ENCODE results near the gene WDR88.
"Not testable (repeated sequence)": the region's sequence is repeated elsewhere in the genome, so short reads cannot be mapped to it uniquely, and the experiment has no call there.

The WDR88 gene

DNA sequence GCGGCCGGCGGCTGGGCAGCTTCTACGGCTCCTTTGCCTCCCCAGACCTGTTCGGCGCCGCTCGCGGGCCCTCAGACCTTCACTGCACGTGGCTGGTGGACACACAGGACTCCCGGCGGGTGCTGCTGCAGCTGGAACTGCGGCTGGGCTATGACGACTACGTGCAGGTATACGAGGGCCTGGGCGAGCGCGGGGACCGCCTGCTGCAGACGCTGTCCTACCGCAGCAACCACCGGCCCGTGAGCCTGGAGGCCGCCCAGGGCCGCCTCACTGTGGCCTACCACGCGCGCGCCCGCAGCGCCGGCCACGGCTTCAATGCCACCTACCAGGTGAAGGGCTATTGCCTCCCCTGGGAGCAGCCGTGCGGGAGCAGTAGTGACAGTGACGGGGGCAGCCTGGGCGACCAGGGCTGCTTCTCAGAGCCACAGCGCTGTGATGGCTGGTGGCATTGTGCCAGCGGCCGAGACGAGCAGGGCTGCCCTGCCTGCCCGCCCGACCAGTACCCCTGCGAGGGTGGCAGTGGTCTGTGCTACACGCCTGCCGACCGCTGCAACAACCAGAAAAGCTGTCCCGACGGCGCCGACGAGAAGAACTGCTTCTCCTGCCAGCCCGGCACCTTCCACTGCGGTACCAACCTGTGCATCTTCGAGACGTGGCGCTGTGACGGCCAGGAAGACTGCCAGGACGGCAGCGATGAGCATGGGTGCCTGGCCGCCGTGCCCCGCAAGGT lies 73.8 kb downstream of the WDR88 start:
- intact Hi-C loops (cut with DNase I) = no loop called here

DNA sequence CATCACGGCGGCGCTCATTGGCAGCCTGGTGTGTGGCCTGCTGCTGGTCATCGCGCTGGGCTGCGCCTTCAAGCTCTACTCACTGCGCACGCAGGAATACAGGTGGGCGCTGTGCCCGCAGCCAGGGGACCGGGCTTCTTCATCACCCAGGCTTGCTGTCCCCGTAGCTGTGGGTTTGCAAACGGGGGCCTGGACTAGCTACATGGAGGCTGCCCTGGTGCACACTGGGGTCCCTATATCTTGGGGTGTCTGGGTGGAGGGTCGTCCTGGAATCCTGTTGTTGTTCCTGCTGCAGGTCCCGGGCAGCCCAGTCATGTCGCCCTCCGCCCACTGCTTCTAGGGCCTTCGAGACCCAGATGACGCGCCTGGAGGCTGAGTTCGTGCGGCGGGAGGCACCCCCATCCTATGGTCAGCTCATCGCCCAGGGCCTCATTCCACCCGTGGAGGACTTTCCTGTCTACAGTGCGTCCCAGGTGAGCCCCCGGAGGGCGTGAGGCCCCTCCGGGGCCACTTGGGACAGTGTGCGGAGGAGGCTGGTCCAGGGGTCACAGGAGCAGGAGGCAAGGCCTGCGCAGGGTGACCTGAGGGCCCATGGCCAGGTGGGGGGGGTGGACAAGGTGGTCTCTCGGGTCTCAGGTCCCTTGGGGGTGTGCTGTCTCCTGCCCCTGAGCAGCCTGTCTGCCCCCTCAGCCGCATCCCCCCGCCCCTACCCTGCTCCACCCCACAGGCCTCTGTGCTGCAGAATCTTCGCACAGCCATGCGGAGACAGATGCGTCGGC lies 74.5 kb downstream of the WDR88 start:
- intact Hi-C loops (cut with DNase I) = no loop called here
- no peak for DNase-seq

More for the DNA sequence above, 73.8 kb downstream of the WDR88 start:
- DNase-seq = no peak

DNA sequence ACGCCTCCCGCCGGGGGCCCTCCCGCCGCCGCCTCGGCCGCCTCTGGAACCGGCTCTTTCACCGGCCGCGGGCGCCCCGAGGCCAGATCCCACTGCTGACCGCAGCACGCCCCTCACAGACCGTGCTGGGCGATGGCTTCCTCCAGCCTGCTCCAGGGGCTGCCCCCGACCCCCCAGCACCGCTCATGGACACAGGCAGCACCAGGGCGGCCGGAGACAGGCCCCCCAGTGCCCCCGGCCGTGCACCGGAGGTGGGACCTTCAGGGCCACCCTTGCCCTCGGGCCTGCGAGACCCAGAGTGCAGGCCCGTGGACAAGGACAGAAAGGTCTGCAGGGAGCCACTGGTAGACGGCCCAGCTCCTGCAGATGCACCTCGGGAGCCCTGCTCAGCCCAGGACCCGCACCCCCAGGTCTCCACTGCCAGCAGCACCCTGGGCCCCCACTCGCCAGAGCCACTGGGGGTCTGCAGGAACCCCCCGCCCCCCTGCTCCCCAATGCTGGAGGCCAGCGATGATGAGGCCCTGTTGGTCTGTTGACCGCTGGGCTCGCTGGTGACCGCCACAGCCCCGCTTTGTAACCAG lies 75.2 kb downstream of the WDR88 start:
- intact Hi-C loops (cut with DNase I) = no loop called here
- DNase-seq = no peak

GRCh38 chr19:33207903-33208302 lies 76.0 kb downstream of the WDR88 start:
- DNase-seq = no peak
- intact Hi-C loops (cut with DNase I) = no loop called here

- DNase-seq = no peak
- intact Hi-C loops (cut with DNase I) = no loop called here
Measured at GRCh38 chr19:33208371-33208895, 76.5 kb downstream of the WDR88 start.

DNA sequence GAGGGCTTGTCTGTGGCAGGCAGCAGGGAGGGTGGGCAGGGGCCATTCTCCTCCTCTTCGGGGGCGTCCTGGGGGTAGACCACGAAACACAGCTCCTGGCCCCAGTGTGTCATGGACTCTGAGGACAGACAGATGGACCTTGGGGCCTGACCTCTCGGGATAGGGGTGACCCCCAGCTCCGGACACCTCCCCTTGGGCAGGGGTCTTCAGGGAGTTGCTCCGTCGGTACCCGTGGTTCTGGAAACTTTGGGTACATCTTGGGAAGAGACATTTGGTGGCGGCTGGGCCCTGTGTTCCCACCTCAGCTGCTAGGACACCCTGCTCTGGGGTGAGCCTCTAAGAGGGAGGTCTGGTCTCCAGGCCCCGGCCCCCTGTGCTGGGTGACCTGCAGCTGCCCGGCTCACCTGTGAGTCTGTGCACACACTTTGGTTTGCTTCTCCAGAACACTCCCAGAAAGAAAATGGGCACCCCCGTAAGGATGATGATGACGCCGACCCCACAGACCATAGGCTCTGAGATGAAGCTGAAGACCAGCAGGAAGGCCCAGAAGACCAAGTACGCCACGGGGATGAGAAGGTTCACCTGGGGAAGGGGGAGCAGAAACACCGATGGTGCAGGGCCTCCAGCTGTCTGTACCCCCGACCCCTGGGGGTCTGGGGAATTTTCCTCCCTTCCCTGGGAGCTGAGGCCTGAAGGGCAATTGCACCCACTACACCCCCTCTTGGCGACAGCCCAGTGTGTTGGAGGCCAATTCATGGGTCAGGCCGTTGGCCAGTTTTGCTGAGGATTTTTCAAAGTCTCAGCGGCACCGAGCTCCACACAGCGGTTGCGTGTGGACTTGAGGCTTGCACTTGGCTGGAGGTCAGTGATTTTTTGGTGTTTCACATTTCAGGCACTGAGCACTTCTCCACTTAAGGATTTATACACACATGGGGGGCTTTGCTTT lies 77.3 kb downstream of the WDR88 start:
- intact Hi-C loops (cut with DNase I) = no loop called here
- DNase-seq = peak in 8 of 42 donors; percentile 28 to 67 (median 45)

GRCh38 chr19:33209850-33210230 lies 77.9 kb downstream of the WDR88 start:
- intact Hi-C loops (cut with DNase I); DNase-seq: not testable (repeated sequence)

DNA sequence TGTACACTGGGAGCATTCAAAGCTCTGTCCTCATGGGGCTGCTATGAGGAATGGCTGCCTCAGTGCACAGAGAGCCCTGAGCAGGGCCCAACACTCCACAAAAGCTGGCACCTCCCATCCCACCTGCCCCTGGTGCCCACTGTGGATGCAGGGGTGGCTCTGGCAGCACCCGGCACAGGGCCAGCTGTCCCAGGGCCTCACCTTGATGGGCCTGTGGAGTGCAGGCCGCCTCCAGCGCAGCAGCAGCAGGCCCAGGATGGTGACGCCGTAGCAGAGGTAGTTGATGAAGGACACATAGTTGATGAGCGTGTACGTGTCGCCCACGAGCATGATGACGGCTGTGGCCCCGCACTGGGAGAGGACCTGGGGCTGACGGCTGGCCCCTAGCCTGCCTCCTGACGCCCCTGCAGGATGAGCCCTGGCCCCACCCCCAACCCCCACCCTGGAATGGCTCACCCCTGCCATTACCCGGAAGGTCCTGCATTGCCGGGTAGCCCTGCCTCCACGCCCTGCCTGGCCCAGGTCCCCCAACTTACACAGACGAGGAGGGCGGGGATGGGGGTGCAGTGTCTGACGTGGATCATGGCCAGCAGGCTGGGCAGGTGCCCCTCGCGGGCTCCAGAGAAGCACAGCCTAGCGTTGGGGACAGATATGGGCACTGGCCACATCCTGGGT lies 78.5 kb downstream of the WDR88 start:
- DNase-seq = no peak
- intact Hi-C loops (cut with DNase I) = no loop called here

DNA sequence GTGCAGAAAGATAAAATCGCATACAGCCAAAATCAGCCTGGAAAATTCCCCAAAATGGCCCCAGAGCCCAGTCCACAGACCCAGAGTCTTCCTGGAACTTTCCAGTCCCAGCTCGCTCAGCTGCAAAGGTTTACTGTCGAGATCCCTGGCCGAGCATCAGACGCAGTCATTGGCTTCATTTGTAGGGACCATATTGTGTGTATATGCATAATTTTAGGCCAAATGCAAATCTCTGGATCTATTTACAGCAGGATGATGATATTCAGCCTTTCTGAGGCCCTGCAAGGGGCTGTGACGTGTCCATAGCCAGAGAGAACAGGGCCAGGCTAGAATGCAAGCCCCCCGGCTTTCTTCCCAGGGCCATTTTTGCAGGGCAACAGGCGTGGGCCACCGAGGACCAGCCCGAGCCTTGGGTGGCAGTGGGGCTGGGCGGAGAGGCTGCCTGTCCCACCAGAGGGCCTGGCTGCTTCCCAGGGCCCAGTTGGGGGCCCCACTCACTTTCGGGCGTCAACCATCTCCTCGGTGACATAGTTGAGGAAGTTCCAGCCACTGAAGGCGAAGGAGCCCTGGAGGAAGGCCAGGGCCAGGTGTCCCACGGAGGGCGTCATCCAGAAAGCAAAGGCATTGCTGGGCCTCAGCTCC lies 80.0 kb downstream of the WDR88 start:
- DNase-seq = no peak
- intact Hi-C loops (cut with DNase I) = no loop called here

DNA sequence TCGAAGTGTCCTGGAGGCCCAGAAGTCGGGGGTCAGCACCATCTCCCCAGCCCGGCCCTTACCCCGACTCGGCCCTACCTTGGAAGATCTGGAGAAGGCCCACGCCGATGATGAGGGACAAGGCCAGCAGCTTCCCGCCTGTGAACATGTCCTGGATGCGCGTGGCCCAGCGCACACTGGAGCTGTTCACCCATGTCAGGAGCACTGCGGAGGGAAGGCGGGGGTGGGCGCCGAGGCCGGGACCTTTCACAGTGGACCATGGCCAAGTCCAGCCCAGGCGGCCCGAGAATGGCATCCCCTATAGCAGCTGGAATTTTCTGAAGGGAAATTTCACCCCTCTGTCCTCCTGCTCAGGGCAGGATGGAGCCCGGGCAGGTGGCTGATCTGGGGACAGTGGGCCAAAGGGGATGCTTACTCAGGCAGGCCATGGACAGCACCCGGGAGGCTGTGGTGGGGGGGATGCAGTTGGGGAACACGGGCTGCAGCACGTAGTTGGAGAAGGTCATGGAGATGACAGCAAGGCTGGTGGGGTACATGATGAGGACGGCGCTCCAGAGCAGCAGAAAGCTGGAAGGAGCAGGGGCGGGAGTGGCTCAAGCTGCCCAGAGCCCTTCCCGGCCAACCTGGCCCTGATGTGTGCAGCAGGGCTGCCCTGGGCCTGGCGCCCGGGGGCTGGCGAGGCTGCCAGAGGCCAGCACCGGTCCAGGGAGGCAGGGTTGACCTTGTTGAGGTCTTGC lies 80.7 kb downstream of the WDR88 start:
- intact Hi-C loops (cut with DNase I) = no loop called here
- peak in 5 of 42 donors; percentile 26 to 55 (median 50) for DNase-seq

DNA sequence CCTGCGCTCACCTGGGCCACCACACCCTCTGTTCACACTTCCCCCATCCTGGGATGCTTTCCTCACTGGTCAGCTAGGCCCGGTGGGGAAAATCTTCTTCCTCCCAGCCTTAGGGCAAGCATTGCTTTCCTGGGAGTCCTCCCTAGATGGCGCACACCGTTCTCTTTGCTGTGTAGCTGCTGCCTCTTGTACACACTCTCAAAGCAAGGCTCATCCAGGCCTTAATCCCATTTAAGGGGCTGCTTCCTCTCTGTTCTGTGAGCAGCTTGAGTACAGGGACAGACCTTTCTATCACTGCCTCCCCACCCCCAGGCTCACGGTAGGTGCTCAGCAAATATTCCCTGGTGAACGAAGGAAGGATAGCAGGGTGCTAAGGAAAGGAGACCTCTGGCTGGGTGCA lies 82.7 kb downstream of the WDR88 start:
- no peak for DNase-seq
- intact Hi-C loops (cut with DNase I) = no loop called here

DNA sequence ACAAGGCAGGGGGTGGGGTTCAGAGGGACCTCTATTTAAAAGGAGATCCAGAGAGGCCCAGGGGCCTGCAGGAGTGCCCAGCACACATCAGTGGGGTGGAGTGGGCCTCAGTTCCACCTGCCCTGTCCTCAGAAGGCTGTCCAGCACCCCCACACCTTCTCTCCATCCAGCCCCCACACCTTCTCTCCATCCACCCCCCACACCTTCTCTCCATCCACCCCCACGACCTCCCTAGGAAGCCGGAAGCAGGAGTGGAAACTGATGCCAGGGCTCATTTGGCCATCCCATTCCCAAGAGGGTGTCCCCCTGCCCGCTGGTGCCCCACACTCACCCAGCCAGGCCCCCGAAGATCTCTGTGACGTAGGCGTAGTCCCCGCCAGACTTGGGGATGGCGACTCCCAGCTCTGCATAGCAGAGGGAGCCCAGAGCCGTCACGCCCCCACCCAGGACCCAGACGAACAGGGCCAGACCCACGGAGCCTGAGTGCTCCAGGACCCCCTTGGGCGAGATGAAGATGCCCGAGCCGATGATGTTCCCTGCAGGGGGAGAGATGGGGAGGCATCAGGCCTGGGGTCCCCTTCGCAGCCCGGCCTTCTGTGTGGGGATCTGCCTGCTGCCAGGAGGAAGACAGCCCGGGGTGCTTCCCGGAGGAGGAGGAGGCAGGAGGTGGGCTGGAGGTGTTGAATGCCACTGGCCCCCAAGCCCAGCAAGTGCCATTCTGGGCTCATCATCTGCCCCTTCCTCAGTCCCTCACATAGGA lies 83.7 kb downstream of the WDR88 start:
- intact Hi-C loops (cut with DNase I) = no loop called here
- DNase-seq = no peak

- no peak for DNase-seq
Measured at GRCh38 chr19:33216198-33216830, 84.4 kb downstream of the WDR88 start.

GRCh38 chr19:33217881-33218280 lies 86.0 kb downstream of the WDR88 start:
- DNase-seq = peak in 3 of 42 donors; percentile 36 to 64 (median 37)
- intact Hi-C loops (cut with DNase I) = no loop called here

More at GRCh38 chr19:33216198-33216830, 84.4 kb downstream of the WDR88 start:
- intact Hi-C loops (cut with DNase I) = no loop called here

DNA sequence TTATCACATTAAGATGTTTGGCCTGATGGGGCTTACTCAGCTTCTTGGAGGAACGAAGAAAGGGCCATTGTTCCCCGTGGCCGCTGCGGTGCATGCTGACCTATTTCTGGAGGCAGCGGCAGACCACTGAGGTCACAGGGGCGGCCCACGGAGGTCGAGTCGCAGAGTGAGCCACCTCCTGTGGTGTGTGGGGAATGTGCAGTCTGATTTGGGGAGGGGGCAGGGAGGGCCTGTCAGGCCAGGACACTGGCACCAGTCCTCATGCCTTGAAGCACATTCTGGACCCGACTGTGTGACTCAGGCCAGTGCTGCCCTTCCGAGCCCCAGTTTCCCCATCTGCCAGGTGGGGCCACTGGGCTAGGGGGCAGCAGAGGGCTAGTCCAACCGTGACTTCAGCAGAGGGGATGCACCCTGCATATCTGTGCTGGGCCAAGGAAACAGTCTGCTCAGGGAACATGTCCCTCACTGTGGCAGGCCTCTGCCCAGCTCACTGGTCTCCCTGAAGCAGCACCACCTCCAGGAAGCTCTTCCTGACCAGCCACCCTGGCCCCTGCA lies 87.4 kb downstream of the WDR88 start:
- peak in 7 of 42 donors; percentile 29 to 81 (median 42) for DNase-seq
- intact Hi-C loops (cut with DNase I) = no loop called here

GRCh38 chr19:33220115-33220514 lies 88.2 kb downstream of the WDR88 start:
- intact Hi-C loops (cut with DNase I) = no loop called here
- no peak for DNase-seq

Measured in head of caudate nucleus (tissue), 42 donors.